Caki2 (cell line): Measurements from ENCODE around the gene TEN1. TPM values are rescaled to one million over a fixed set of nuclear protein-coding genes. Genes with fewer than 3 reads are reported as not detected.

Experiments
- DNase-seq: peaks from one replicate; pipeline ENCODE4 v3.0.0-alpha.2; 2015; ENCODE audit warnings: low read depth
- in situ Hi-C: cut with HindIII; loops from 2 replicates; pipeline ENCODE4 v1.10.0; 2016; ENCODE audit warnings: low sequenced_read_pairs, low pct_unique_long_range_greater_than_20kb, mixed read lengths
- total RNA-seq: library from RNA; depleted of rRNA; stranded (reverse); fragments of >200 nt; shearing (Covaris generic); gene quantifications from 2 replicates; pipeline ENCODE4 v1.2.3, GENCODE V29; 2014; ENCODE audit warnings: low replicate concordance

TEN1 gene
- total RNA-seq, 1 experiment from 2014 or later, result 23.1 TPM

DNA sequence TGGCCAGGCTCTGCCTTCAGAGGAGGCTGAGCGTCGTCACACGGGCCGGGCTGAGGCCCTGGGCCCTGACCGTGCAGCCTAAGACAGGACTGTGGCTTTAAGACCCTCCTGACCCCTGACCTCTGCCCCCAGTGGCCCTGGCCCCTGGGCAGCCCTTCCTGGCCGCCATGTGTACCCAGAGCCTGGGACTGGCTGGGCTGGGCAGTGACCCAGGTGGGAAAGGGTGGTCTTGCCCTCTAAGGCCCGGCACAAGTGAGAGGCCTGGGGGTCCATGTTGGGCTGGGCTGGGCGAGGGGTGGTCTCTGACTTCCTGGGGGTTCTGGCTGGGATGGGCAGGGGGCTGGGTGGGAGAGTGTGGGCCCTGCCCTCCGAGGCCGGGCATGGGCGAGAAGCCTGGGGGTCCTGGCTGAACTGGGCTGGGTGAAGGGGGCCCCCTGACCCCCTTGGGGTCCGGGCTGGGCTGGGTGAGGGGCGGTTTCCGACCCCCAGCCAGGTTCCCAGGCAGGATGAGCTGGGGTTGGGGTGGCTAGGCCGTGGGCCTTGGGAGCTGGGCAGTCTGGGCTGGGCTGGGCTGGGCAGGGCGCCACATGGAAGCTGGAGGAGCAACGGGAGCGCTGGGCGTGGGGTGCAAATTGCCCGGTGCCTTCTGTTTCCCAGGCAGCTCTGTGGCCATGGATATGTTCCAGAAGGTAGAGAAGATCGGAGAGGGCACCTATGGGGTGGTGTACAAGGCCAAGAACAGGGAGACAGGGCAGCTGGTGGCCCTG, 21.9 kb downstream of the TEN1 start, which contains the start of gene CDK3:
Gene CDK3, plus strand, starts transcription at position 101 of the 767 bp plus-strand sequence. Its CDS starts 571 bp downstream, at position 672.
- DNase-seq, result no peak
- in situ Hi-C loops, result no loop called here

DNA sequence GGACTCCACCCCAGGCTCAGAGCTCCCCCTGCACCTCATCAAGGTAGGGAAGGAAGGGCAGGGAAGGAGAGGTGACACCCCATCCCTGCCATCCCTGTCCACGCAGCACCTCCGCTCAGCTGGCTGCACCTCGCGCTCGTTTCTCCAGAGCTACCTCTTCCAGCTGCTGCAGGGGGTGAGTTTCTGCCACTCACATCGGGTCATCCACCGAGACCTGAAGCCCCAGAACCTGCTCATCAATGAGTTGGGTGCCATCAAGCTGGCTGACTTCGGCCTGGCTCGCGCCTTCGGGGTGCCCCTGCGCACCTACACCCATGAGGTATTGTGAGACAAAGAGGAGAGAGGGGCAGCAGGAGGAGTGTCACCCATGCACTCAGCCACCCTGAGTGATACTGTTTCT, 23.1 kb downstream of the TEN1 start:
- in situ Hi-C loops, result no loop called here
- no peak for DNase-seq

- in situ Hi-C loops, result no loop called here
- no peak for DNase-seq
Observed at GRCh38 chr17:76003915-76004314, 24.9 kb downstream of the TEN1 start.

GRCh38 chr17:76004750-76005262, 25.8 kb downstream of the TEN1 start:
- DNase-seq, result peak; percentile 42
- in situ Hi-C loops, result no loop called here

DNA sequence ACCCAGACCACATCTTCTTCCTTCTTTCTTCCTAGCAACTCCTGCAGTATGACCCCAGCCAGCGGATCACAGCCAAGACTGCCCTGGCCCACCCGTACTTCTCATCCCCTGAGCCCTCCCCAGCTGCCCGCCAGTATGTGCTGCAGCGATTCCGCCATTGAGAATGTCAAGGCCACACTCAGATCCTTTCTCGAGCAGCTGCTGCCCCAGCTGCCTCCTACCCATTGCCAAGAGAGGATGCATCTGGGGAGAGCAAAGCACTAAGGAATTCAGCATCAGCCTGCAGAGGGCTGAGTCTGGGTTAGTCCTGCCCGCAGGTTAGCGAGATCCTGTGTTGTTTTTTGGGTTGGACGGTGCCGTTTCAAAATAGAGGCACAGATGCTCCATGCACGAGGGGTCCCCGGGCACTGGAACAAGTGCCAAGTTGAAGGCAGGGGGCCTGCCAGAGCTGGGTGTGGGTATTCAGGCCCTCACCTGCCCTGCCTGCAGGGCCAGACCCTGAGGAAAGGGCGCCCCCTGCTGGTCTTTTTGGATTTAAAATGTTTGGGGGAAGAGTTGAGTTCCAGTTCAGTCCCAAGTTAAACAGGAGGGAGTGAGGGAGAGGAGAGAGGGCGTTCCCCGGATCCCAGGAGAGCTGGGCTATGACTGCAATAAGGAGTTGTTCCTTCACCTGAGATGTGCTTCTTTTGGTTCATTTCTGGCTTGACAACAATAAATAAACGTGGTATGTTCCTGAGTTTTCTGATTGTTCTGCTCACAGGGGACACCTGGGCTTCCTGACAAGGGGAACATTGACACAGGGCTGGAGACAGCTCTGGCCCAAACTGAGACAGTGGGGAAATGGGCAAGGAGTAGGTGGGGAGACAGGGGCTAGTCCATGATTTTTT, 26.5 kb downstream of the TEN1 start:
- DNase-seq, result peak; percentile 70

DNA sequence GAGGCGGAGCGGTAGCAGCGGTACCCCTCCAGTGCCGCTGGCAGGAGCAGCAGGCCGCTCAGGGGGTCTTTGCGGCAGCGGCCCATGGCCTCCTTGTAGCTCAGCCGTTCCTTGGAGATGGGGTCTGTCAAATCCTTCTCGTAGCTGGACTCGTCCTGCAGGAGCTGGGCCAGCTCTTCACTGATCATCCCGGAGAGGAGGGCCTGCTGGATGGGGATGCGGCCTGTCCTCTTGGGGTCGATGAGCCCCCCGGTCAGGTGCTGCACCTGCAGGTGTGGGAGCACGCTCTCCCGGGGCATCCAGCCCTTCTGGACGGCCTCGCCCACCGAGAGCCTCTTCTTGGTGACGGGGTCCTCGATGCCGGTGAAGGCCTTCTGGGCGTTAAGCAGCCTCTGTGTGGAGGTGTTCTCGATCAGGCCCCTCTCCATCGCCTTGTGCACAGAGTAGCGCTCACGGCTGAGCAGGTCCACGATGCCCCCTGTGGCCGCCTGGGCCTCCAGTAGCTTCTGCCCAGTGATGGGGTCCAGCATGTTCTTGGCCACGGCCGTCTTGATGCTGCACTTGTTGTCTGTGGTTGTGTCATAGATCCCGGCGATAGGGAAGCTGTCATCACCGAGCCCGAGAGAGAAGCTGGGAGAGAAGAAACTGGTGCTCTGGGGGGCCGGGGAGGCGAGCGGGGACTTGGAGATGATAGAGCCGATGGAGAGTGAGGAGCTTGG, 28.2 kb downstream of the TEN1 start:
- in situ Hi-C loops, result no loop called here
- DNase-seq, result no peak

More for the DNA sequence above, 26.5 kb downstream of the TEN1 start:
- in situ Hi-C loops, result no loop called here

DNA sequence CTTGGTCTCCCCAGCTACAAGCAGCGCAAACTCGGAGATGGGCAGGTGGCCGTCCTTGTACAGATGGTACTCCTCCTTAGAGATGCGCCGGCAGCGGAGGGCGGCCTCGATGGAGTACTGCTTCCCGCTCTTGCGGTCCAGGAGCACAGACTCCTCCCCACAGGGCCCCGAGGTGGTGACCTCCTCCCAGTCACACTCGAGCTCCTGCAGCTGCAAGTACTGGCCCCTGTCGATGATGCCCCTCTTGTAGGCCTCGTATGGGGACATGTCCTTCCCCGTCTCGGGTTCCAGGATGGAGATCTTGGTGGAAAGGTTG, 28.8 kb downstream of the TEN1 start:
- in situ Hi-C loops, result no loop called here
- no peak for DNase-seq

- in situ Hi-C loops, result no loop called here
- no peak for DNase-seq
Observed at GRCh38 chr17:76008208-76008607, 29.2 kb downstream of the TEN1 start.

DNA sequence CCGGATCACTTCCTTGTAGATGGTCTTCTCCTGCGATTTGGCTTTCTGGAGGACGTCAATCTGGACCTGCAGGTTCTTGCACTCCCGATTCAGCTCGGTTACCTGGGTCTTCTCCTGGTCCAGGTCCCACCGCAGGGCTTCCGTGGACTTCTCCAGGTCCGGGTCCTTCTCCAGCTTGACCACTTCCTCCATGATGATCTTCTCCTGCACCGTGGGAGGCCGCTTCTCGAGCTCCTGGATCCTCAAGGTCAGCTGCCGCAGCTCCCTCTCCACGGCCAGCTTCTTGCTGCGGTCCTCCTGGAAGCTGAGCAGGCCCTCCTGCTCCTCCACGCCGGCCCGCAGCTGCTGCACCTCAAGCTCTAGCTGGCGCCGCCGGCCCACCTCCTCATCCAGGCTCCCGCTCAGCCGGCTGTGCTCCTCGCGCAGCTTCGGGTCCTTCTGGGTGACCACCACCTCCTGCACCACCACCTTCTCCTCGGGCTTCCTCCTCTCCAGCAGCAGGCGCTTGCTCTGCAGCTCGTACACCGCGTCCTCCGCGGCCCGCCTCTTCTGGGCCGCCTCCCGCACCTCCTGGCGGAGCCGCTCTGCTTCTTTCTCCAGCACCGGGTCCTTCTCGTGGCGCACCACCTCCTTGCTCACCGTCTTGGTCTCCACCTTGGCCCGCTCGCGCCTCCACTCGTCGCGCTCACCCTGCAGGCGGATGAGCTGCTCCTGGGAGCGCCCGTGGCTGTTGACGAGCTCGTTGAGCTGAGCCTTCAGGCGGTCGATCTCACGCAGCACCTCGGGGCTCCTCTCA, 29.8 kb downstream of the TEN1 start:
- in situ Hi-C loops, result no loop called here
- no peak for DNase-seq

GRCh38 chr17:76009447-76009846, 30.4 kb downstream of the TEN1 start:
- DNase-seq, result no peak
- in situ Hi-C loops, result no loop called here

DNA sequence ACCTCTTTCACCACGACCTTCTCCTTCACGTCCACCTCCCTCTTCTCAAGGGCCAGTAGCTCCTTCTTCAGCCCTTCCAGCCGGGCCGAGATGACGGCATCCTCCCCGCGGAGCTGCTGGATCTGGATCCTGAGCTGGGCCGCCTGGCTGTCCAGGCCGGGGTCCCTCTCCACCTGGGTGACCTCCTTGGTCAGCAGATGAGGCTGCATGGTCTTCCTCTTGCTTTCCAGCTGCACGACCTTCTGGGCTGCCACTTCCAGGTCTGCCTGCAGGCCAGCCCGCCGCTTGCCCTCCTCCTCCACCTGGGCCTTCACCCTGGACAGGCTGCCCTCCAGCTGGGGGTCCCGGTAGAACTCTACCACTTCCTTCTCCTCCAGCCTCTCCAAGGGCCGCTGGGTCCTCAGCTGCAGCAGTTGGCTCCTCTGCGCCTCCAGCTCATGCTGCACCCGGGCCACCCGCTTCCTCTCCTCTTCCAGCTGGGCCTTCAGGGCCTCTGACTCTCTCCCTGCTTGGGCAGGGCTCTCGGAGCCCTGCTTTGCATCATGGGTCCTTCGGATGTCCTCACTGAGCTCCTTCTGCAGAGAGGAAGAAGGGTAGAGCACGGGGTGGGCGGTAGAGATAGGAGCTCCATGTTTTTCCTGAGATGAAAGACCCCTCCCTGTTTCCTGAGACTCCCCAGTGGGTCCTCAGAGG, 31.1 kb downstream of the TEN1 start:
- in situ Hi-C loops, result no loop called here
- DNase-seq, result no peak

GRCh38 chr17:76011951-76012350, 32.9 kb downstream of the TEN1 start:
- in situ Hi-C loops, result no loop called here
- no peak for DNase-seq

DNA sequence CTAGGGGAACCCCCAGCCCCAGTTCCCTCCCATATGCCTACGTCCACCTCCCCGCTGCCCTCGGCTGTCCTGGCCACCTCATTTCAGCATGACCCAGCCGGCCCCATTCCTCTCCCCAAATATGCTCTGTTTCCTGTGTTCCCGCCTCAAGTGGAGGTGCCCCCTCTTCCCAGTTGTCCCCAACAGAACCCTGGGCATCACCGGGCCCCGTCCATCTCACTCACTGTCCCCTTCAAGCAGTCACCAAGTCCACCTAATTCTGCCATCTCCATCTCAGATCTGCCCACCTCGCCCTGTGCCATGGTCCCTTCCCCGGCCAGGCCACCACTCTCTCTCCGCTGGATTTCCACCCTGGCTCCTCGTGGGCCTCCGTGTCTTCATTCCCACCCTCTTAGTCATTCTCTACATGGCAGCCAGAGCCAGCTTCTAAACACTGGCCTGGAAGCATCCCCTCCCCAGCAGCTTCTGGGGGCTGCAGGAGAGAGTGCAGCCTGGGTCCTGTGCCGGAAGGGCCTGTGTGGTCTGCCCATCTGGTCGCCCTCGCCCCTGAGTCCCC, 34.4 kb downstream of the TEN1 start:
- in situ Hi-C loops, result no loop called here

GRCh38 chr17:76014100-76014924, 35.3 kb downstream of the TEN1 start:
- peak; percentile 49 for DNase-seq
- in situ Hi-C loops, result no loop called here

More for the DNA sequence above, 34.4 kb downstream of the TEN1 start:
- DNase-seq, result no peak

DNA sequence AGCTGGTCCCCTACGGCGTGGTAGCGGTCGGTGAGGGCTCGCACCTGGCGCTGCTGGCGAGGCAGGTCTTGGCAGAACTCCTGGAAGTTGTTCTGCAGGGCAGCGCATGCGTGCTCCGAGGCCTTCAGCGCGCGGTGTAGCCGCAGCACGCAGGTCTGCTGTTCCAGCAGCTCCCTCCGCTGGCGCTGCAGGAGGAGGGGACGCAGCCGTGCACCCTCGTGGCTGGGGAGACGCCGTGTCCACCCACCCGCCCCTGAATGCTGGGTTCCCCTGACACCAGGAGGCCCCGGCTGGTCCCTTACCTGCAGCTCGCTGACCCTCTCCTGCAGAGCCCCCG, 35.9 kb downstream of the TEN1 start:
- no peak for DNase-seq
- in situ Hi-C loops, result no loop called here

DNA sequence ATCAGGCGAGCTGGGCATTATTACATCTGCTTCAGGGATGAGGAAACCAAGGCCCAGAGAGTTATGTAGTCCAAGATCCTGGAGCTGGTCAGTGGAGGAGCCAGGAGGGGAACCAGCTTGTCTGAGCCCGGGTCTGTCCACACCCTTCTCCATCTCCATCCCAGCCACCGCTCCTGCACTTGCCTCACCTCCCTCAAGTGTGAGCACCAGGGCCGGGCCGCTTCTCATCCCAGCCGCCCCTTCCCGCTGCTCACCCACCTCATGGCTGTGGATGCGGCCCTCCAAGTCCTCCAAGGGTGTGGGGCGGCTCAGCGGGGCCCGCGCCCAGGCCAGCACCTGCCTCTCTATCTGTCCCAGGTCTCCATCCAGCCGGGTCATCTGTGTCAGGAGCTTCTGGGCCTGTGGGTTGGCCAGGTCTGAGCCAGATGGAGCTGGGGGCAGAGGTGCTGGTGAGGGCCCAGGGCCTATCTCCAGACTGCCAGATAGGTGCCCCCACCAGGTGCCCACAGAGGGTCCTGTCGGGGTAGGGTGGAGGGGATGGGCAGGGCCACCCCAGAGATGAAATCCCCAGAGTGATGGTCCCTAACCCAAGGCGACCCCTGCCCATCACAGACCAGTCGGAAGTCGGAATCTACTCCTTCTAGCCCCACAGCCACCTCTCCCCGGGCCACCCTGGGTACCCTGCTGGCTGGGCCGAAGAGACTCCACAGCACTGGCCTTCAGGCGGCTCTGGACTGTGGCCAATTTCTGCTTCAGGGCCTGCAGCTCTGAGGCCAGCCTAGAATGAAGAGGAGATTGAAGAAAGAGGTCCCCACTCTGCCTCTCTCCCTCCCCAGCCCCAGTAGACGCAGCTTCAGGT, 38.7 kb downstream of the TEN1 start:
- no peak for DNase-seq
- in situ Hi-C loops, result no loop called here
